NT2/D1 (cell line): ENCODE measurements around the gene SEC14L1.
"Not testable (repeated sequence)": the region's sequence is repeated elsewhere in the genome, so short reads cannot be mapped to it uniquely, and the experiment has no call there.

Experiments used
- SUZ12 ChIP-seq: IDR thresholded peaks from 2 replicates; pipeline ENCODE4 v1.6.1; 2011; ENCODE audit not compliant: insufficient read length, insufficient read depth; ENCODE audit errors: extremely low read depth
- ZNF274 ChIP-seq: IDR thresholded peaks from 2 replicates; pipeline ENCODE4 v1.6.1; 2011; ENCODE audit warnings: mild to moderate bottlenecking, low read depth, low read length

GRCh38 chr17:77157766-77158165 is 17.0 kb downstream of the SEC14L1 start:
- TF ChIP-seq ZNF274, SUZ12: not testable (repeated sequence)
